22Rv1 (cell line): ENCODE measurements around the gene MON1A.

Experiments used
- CTCF ChIP-seq: fragments of 450-650 bp; IDR thresholded peaks from 2 replicates; pipeline ENCODE4 v1.5.1; 2017; ENCODE audit warnings: mild to moderate bottlenecking
- ZFX ChIP-seq: fragments of 450-650 bp; IDR thresholded peaks from 2 replicates; pipeline ENCODE4 v1.6.1; 2017; ENCODE audit warnings: antibody characterized with exemption, borderline replicate concordance

DNA sequence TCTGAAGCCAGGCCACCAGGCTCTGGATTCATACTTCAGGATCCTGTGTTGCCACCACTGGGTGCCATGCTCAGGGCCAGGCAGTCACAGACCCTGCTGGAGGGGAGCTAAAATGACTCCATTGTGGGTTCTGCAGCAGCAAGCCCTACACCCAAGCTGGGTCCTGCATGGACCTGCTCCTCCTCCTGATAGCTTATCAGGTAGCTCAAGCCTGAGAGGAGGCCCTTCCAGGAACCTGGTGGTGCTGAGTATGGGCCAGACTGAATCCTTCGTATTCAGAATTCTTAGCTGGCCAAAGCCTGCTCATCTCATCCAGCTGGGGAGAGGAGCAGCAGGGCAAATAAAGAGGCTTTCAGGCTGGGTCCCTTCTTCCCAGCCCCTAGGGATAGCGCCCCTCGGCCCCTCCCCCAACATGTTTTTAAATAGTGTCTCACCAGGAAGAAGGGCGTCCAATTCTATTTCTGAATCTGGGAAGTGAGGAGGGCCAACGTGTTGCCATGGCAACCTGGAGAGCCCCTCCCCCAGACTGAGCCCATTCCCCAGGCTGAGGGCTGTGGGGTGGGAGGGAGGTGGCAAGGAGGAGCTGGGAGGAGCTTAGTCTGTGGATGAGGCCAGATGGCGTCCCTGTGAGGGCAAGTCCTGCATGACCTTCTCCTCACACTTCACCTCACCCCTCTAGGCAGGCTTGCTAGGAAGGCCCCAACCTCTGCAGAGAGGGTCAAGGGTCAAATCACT, 48.9 kb downstream of the MON1A start:
- no peak for TF ChIP-seq CTCF
- no peak for TF ChIP-seq ZFX
